AG04449 (cell line): ENCODE results near the gene MMUT.

Source experiments
- CTCF ChIA-PET: fragments of 350-600 bp; formaldehyde crosslinking; extraction: SDS; loops from one replicate; lab custom pipeline; 2021; ENCODE audit warnings: antibody characterized with exemption; lab: Yijun Ruan, JAX
- POLR2A ChIA-PET: fragments of 400-600, 350-600 bp; formaldehyde crosslinking; extraction: SDS; loops from one replicate; lab custom pipeline; 2020; ENCODE audit warnings: antibody characterized with exemption, inconsistent platforms; lab: Yijun Ruan, JAX
- DNase-seq: peaks from one replicate; pipeline ENCODE4 v3.0.0-alpha.2; 2010; ENCODE audit warnings: low read depth, low spot score
- H3K4me3 ChIP-seq: 2 replicates; pipeline ENCODE4 v1.5.1; 2011; ENCODE audit warnings: low read depth, mild to moderate bottlenecking, control low read depth, low read length
- TF ChIP-seq, protein P1 (sequence below): IDR thresholded peaks from one replicate; pipeline ENCODE4 v1.5.1; 2011; ENCODE audit warnings: mild to moderate bottlenecking, moderate library complexity, low read length, control low read depth, inconsistent platforms; ENCODE audit not compliant: insufficient read depth; ENCODE audit errors: missing control alignments

Gene MMUT

DNA sequence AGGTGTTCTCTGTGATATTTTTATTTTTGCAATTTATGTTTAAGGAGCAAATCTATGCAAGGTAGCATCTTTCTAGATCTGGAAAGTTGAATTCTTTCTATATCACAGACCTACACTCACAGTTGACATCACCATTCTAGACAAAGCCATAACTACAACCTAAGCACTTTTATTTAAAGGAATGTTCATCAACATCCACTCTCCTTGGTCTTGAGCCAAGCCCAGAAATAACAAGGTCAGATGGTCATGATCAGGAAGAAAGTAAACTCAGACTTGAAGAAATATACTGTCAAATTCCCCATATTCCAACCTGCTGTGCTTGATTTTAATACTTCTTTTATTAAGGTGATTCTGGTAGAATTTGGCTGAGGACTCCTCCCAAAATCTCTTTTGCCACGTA, 32.2 kb downstream of the MMUT start:
- ChIA-PET CTCF (no interaction called here), POLR2A (no interaction called here)
- H3K4me3 ChIP-seq = no peak overlapping the region
- TF ChIP-seq, protein P1, sequence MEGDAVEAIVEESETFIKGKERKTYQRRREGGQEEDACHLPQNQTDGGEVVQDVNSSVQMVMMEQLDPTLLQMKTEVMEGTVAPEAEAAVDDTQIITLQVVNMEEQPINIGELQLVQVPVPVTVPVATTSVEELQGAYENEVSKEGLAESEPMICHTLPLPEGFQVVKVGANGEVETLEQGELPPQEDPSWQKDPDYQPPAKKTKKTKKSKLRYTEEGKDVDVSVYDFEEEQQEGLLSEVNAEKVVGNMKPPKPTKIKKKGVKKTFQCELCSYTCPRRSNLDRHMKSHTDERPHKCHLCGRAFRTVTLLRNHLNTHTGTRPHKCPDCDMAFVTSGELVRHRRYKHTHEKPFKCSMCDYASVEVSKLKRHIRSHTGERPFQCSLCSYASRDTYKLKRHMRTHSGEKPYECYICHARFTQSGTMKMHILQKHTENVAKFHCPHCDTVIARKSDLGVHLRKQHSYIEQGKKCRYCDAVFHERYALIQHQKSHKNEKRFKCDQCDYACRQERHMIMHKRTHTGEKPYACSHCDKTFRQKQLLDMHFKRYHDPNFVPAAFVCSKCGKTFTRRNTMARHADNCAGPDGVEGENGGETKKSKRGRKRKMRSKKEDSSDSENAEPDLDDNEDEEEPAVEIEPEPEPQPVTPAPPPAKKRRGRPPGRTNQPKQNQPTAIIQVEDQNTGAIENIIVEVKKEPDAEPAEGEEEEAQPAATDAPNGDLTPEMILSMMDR = no peak
- no peak for DNase-seq

DNA sequence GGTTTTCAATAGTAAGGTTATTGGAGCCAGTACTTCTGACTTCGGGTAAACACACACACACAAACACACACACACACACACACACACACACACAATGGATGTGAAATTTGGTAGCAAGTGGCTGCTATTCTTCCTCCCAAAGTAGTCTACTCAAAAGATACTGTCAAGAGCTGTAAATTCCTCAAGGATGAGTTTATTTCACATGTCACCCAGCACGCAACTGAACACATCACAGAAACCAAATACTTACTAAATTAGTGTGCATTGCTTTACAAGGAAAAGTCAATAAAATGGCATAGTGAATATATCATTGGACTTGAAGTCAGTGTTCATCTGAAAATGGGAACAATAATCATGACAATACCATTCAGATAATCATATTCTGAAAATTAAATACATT, 32.9 kb downstream of the MMUT start:
- TF ChIP-seq, protein P1 = no peak
- no peak overlapping the region for H3K4me3 ChIP-seq
- CTCF ChIA-PET = interaction anchor here (0.6 to 1.9 kb wide), 2 partner anchors 20 to 1643 kb away, joined by 3 to 5 read pairs; no protein-coding TSS in a partner anchor
- POLR2A ChIA-PET = no interaction called here
- DNase-seq = peak; percentile 17

DNA sequence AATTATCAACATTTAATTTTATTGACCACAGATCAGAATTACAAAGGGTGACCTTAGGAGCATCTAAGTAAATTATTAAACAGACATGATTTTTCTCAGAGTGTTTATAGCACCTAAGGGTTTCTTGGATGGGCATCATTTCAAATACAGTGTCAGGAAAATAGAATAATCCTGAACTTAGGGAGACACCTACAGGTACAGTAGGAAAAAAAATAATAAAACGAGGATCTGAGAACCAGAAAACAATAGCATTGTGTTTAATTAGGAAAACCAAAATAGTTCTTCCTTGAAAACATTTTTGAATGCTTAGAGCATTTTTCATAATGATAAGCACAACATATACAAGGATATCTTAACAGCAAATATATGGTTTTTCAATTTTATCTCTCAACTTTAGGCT, 39.2 kb downstream of the MMUT start:
- TF ChIP-seq, protein P1 = no peak
- no peak for DNase-seq
- ChIA-PET CTCF (interaction anchor here (1.9 to 2.4 kb wide), 2 partner anchors 10 to 14 kb away, joined by 10 to 16 read pairs; no protein-coding TSS in a partner anchor), POLR2A (no interaction called here)
- no peak overlapping the region for H3K4me3 ChIP-seq

DNA sequence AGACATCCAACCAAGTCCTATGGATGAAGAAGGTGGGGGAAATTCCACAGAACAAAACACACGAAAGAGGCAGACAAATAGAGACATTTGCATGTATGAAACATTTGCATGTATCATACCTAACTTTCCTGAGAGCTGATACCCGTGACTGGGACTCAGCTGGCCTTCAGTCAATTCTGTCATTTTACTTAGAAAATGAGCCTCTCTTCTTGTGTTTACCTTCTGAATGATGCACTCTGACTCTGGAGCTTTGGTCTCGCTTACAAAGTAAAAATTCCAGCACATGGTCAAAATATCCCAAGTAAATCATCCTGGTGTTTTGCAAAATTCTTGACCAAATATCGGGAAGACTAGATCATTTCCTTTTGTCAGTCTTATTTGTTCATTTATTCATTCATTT, 46.9 kb downstream of the MMUT start:
- DNase-seq = no peak
- TF ChIP-seq, protein P1 = no peak
- CTCF ChIA-PET = interaction anchor here (0.8 kb wide), 1 partner anchor 1629 kb away, joined by 3 read pairs; no protein-coding TSS in a partner anchor
- POLR2A ChIA-PET = no interaction called here
- H3K4me3 ChIP-seq = no peak overlapping the region

DNA sequence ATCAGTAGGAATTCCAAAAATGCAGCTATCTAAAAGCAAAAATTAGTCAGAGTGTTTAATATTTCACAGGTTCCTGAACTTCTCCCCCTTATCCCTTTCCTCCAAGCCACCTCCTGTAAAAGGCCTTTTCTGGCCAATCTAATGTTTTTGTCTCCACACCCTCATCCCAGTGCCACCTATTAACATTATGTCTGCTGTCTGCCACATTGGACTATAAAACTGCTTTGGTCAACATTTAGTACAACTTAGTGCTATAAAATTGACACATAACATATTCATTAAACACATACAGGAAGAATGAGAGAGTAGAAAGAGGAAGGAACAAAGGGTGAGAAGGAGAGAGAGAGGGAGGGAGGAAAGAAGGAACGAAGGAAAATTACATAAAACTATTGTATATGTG, 47.7 kb downstream of the MMUT start:
- no peak overlapping the region for H3K4me3 ChIP-seq
- no peak for DNase-seq
- TF ChIP-seq, protein P1 = no peak
- CTCF ChIA-PET = no interaction called here
- POLR2A ChIA-PET = no interaction called here

- no peak for DNase-seq
- ChIA-PET POLR2A (interaction anchor here (0.7 kb wide), 1 partner anchor 255 kb away, joined by 3 read pairs; no protein-coding TSS in a partner anchor), CTCF (interaction anchor here (0.7 to 4.7 kb wide), 27 partner anchors 8 to 1779 kb away, joined by 3 to 50 read pairs (median 4); no protein-coding TSS in a partner anchor)
- TF ChIP-seq, protein P1 = no peak
- no peak overlapping the region for H3K4me3 ChIP-seq
These were observed 52.5 kb downstream of the MMUT start for GRCh38 chr6:49410564-49410963.
